ENCODE measurements around the gene PRSS57. TPM values are rescaled to one million over a fixed set of nuclear protein-coding genes. Genes with fewer than 3 reads are reported as not detected.

Gene PRSS57
- total and polyA plus RNA-seq, 2 of the 13 experiments (the other 11 are each of a cell fraction or from before 2014, with no cell fraction given) = 0.12 TPM; not detected in 1

- no peak for TF ChIP-seq AHDC1 (CRISPR knock-in tag; IDR thresholded peaks at IDR 0.05; ENCODE audit: borderline replicate concordance)
- TF ChIP-seq SRF (IDR thresholded peaks at IDR 0.05; ENCODE audit: low read depth, low read length) = no peak
- no peak for TF ChIP-seq ZNF354B (CRISPR knock-in tag; IDR thresholded peaks at IDR 0.05)
- peak; percentile 79 for TF ChIP-seq SAP130 (CRISPR knock-in tag; IDR thresholded peaks at IDR 0.05; ENCODE audit: low read depth)
- no peak for TF ChIP-seq SMARCE1 (IDR thresholded peaks at IDR 0.05; ENCODE audit: borderline replicate concordance)
- no peak for TF ChIP-seq MIER3 (CRISPR knock-in tag; IDR thresholded peaks at IDR 0.05; ENCODE audit: borderline replicate concordance)
- 0 out of 2 replicates have a peak, but pooled peaks have one; percentile 26 for TF ChIP-seq PITX1 (CRISPR knock-in tag; IDR thresholded peaks at IDR 0.05)
- TF ChIP-seq ARID4A (CRISPR knock-in tag; IDR thresholded peaks at IDR 0.05; ENCODE audit: borderline replicate concordance) = peak; percentile 24; the same call in 1 of the 2 replicates
- TF ChIP-seq POLR2G (IDR thresholded peaks at IDR 0.05; ENCODE audit: low read depth, low read length) = peak; percentile 51; the same call in 1 of the 2 replicates
- no peak for TF ChIP-seq ARID5B (CRISPR knock-in tag; IDR thresholded peaks at IDR 0.05)
- TF ChIP-seq NR0B2 (CRISPR knock-in tag; IDR thresholded peaks at IDR 0.05) = no peak
- TF ChIP-seq HOXD1 (CRISPR knock-in tag; IDR thresholded peaks at IDR 0.05) = no peak
- no peak for TF ChIP-seq ZFP41 (CRISPR knock-in tag; IDR thresholded peaks at IDR 0.05; ENCODE audit: borderline replicate concordance)
- no peak for TF ChIP-seq SRSF1 (optimal IDR thresholded peaks at IDR 0.05; ENCODE audit: low read depth, low read length)
These were observed 32.9 kb downstream of the PRSS57 start (continued) for GRCh38 chr19:662207-662961.

All from HepG2 (cell line).